Skin of body (tissue), 2 donors: ENCODE measurements around the gene GDPD4. TPM values are rescaled to one million over a fixed set of nuclear protein-coding genes. Genes with fewer than 3 reads are reported as not detected.
"Not testable (repeated sequence)": the region's sequence is repeated elsewhere in the genome, so short reads cannot be mapped to it uniquely, and the experiment has no call there.

Experiments used
- DNase-seq: peaks from one replicate; lab custom pipeline; 2025; lab: John Stamatoyannopoulos, UW
- total RNA-seq: library from RNA; depleted of rRNA; stranded (reverse); fragments of >200 nt; gene quantifications from one replicate; pipeline ENCODE4 v1.2.3, GENCODE V29; 2014

The GDPD4 gene
- total RNA-seq, 1 donor from 2014 or later, result 0.39 TPM

DNA sequence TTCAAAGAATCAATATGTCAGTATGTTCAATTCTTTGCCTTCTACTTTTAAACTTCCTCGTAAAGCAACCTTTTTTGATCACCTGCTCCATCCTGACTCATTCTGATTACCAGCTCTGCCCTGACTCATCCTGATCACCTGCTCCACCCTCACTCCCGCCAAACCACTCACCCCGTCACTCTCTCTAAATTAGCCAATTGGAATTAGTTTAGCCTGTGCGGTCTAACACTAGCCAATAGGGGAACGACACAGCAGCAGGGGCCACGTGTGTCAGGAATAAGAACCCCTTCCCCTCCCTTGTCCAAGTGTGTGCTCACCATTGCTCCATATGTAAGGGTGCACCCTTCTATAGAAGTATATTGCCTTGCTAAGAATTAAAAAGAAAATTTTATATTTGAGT lies 1.5 kb downstream of the GDPD4 start:
- not testable (repeated sequence) for DNase-seq

DNA sequence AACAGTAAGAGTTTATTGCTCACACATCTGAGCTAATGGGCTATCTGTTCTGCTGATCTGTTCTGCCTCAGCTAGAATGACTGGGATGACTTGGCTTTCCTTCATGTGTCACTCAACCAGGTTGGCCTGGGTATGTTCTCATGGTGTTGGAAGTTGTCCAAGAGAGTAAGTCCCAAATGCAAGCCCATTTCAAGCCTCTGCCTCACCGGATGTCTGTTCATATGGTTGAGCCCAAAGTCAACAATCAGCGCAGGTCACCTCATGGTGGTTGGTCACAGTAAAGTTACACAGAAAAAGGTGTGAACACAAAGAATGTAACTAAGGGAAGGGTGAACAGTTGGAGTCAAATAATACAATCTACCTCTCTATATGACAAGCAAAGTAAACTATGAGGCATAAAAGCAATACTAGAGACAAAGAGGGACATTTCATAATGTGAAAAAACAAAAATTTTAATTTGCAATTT lies 1.9 kb downstream of the GDPD4 start:
- DNase-seq, result no peak

DNA sequence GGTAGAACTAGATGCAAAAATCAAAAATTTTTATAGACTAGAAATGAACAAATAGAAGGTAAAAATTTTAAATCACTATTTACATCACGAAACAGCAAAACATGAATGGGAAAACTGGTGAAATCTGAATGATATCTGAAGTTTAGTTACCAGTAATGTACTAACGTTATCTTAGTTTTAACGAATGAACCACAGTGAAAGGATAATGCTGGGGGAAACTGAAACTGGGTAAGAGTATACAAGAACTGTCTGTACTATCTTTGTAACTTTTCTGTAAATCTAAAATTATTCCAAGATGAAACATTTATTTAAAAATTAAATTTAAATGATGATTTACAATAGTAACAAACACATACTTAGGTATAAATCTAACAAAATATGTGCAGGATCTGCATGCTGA lies 7.4 kb downstream of the GDPD4 start:
- no peak for DNase-seq

GRCh38 chr11:77289737-77290136 lies 11.7 kb downstream of the GDPD4 start:
- DNase-seq, result no peak

DNA sequence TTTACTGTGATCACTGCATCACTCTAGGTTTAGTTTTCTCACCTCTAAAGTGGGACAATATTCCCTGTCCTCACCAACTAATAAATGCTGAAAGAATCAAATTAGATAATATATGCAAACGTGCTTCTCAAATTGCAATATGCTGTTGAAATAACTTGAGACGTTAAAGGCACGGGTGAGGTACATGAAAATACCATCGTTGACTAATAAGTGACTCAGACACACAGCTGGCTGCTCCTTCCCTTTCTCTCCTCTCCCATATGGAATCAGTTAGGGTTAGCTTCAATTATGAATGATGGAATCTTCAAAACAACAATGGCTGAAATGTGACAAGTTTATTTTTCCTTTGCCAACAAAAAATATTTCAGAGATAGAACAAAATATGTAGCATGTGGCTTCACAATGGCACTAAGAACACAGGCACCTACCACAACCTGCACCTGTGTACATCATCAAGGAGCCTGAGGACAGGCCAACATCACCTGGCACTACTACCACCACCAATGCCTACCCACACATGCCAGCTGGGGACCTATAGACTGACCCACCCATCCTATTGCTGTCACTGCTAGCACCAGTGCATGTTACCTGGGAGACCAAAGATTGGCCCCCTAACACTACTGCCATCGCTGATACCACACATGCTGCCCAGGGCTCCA lies 13.7 kb downstream of the GDPD4 start:
- DNase-seq, result peak; percentile 75

- no peak for DNase-seq
Measured at GRCh38 chr11:77287136-77287535, 14.3 kb downstream of the GDPD4 start.

GRCh38 chr11:77284476-77285468 lies 16.7 kb downstream of the GDPD4 start:
- no peak for DNase-seq

GRCh38 chr11:77283101-77283500 lies 18.4 kb downstream of the GDPD4 start:
- no peak for DNase-seq

- DNase-seq, result no peak
Measured at GRCh38 chr11:77278595-77279506, 22.6 kb downstream of the GDPD4 start.

GRCh38 chr11:77276271-77276670 lies 25.2 kb downstream of the GDPD4 start:
- no peak for DNase-seq

- DNase-seq, result no peak
Measured at GRCh38 chr11:77270921-77271320, 30.6 kb downstream of the GDPD4 start.

- DNase-seq, result no peak
Measured at GRCh38 chr11:77269484-77270123, 31.9 kb downstream of the GDPD4 start.

DNA sequence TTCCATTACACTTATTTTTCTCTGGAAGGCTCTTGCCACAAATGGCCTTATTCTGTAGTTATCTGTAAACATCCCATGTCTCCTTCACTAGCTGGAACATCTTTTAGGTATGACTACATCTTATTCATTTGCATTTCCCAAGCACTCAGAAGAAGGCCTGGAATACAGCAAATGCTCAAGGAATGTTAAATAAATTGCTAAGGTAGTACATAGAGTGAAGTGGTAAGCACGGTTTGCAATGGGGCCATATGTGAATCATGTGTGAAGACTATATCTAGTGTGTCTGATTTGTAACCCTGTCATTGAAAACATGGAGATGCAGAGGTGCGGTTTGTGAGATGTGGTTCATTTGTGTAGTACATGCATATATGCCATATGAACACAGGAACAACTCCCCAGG lies 33.5 kb downstream of the GDPD4 start:
- DNase-seq, result no peak

GRCh38 chr11:77266766-77267165 lies 34.7 kb downstream of the GDPD4 start:
- no peak for DNase-seq

- DNase-seq, result no peak
Measured at GRCh38 chr11:77262803-77263202, 38.7 kb downstream of the GDPD4 start.

DNA sequence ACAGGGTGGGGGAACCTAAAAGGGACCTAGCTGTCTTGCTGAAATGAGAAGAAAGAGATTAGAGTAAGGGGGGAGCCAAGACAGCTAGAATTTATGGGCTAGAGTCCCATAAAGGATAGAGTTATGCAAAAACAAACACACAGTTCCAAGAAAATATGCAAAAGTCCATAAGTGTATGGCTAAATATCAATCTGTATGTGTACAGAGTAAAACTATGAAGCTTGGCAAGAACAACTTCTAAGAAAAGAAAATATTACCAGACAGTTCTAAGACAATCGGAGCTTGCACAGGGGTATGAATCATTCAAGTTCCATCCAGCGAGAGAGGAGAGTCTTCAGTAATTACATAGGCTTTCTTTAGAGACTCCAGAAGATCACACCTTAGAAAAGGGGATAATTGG lies 41.8 kb downstream of the GDPD4 start:
- peak; percentile 41 for DNase-seq

DNA sequence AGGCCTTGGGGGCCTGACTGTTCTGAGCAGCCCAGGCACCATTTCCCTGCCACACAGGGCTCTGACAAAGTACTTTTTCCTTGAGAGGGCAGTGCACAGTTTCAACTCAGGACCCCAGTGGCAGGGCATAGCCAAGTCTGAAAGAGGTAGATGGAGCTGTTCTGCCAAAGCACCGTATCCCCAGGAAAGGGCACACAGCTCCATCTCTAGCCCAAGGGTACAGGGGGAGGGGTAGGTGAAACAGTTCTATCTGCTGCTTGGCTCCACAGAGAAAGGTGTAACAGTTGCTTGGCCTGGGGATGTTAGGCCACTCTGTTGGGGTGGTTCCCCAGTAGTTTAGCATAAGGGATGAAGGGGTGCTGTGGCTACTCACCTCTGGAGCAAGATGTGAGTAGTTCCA lies 47.8 kb downstream of the GDPD4 start:
- no peak for DNase-seq

DNA sequence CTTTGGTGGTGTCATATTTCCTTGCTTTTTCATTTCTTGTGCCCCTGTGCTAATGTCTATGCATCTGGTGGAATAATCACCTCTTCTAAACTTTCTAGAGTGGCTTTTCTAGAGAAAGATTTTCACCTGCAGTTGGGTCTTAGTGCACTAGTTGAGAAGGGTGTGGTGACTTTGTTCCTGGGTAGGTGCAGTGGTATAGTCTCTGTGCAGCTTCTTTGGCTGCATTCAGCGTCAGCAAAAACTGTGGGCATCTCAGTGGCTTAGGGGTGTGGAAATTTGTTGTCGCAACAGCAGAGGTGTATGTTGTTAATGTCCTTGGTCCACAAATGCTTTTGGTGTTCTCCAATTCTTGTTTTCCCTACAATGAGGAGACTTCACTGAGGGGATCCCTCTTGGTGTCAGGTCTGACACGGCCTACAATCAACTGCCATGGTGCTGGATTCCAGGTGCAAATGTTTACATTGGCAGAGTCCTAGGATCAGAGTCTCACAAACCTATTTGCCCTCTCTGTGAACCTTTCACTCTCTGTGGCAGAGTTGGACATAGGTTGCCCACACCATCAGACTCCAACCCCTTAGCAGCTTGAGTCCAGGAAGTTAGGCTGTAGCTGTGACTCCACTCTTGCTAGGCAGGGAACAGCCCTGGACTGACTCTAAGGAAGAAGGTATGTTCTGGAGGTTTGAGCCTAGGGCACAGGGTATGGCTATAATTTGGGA lies 48.8 kb downstream of the GDPD4 start:
- DNase-seq, result no peak

- DNase-seq, result no peak
Measured at GRCh38 chr11:77250881-77251640, 50.4 kb downstream of the GDPD4 start.

DNA sequence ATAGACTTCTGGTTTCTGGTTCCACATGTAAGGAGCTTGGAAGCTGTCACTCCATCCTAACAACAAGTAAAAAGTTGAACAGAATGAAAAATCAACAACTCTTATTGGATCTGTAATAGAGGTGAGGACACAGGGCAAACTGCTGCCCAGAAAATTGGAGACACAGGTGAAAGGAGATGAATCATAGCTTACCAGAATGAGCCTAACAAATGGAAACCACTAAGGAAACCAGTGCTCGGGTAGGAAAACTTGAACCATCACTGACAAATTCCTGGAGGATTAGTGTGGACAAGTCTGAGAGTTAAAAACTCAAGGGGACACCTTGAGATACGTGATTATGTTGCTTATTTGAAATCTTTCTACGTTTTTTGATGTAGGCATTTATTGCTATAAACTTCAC lies 52.1 kb downstream of the GDPD4 start:
- DNase-seq, result no peak
